ENCODE measurements around the gene CFTR. TPM values are rescaled to one million over a fixed set of nuclear protein-coding genes. Genes with fewer than 3 reads are reported as not detected.

CFTR gene
- total RNA-seq, 1 experiment from 2014 or later = not detected

DNA sequence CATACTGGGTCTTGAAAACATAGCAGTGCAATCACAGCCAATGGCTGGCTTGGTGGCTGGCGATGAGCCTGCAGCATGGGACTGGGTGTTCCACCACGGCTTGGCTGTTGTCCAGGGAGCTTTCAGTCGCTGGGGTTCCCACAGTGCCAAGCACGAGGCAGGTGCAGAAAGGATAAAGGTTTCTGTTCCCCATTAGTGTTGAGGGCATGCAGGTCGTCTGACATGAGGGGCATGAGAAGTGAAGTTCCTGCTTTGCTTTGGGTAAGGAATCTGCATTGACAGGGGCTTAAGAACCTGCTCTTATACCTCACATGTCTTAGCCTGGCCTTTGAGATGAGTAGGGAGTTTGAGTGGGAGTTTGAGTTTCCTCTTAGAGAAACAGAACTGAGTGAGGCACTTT is 9.0 kb upstream of the CFTR start:
- Histone ChIP-seq H3K79me2 (ENCODE audit: insufficient read depth, low read length) (no peaks in the 10 kb centered on the region), H3K4me1 (ENCODE audit: control insufficient read depth in 1 of 2, insufficient read depth in 2 of 2, low read length in 2 of 2) (no peaks in the 10 kb centered on the region), H3K9me3 (ENCODE audit: control insufficient read depth in 1 of 2, insufficient read depth in 1 of 2, low read depth in 1 of 2, low read length in 2 of 2) (no peaks in the 10 kb centered on the region), H3K9ac (ENCODE audit: low read length) (no peak overlapping the region), H3K36me3 (ENCODE audit: control insufficient read depth in 1 of 2, insufficient read depth in 2 of 2, low read length in 2 of 2) (no peaks in the 10 kb centered on the region), H3K4me3 (replicated peaks in 1 of 2; ENCODE audit: low read depth in 1 of 2, low read length in 2 of 2) (no peak overlapping the region), H3K9me2 (ENCODE audit: insufficient read depth) (no peaks in the 10 kb centered on the region), H3K4me2 (ENCODE audit: low read length) (no peak overlapping the region), H2AFZ (ENCODE audit: low read depth, low read length, poor library complexity, severe bottlenecking) (no peak overlapping the region), H3K27ac (ENCODE audit: low read depth, low read length) (no peak overlapping the region), H3K27me3 (ENCODE audit: insufficient read depth, low read length) (no peaks in the 10 kb centered on the region), H4K20me1 (ENCODE audit: insufficient read depth) (no peaks in the 10 kb centered on the region)
- no TSS peak for BruUV-seq (replicated peaks)
- ChIA-PET CTCF (no interaction called here), RAD21 (ENCODE audit: low non-redundant PET in 1 of 2, low total read pairs in 2 of 2, uncharacterized antibody in 2 of 2, unreplicated experiment in 2 of 2) (no interaction called here), POLR2A (no interaction called here)
- DNase-seq (ENCODE audit: low read depth, low spot score) (no peak), ATAC-seq (no peak)
- intact Hi-C loops (cut with micrococcal nuclease) = no loop called here
- TF ChIP-seq SRF (IDR thresholded peaks at IDR 0.05; ENCODE audit: low read depth) (no peak), JUND (IDR thresholded peaks at IDR 0.05) (no peak), SP1 (IDR thresholded peaks at IDR 0.05; ENCODE audit: low read depth) (no peak)

DNA sequence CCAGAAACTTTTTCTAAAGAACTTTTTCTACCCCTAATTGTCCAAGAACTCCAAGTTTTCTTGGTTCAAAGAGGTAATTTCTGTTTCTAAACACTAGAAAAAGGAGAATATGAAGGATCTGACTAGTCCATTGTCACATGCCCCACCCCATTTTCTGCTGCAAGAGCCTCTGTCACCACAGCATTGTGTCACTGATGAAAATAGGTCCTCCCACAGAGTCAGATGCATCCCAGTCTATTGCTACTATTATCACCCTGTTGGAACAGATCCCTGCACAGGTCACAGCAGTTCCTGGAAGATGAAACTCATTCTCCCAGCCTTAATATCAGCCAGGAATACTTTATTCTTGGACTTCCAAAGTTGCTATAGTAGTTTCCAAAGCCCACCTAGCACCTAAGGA is 7.5 kb upstream of the CFTR start:
- no peak for ATAC-seq
- no peaks in the 10 kb centered on the region for H3K9me3 ChIP-seq (ENCODE audit: control insufficient read depth in 1 of 2, insufficient read depth in 1 of 2, low read depth in 1 of 2, low read length in 2 of 2)
- H3K4me1 ChIP-seq (ENCODE audit: control insufficient read depth in 1 of 2, insufficient read depth in 2 of 2, low read length in 2 of 2) = no peaks in the 10 kb centered on the region
- H2AFZ ChIP-seq (ENCODE audit: low read depth, low read length, poor library complexity, severe bottlenecking) = no peak overlapping the region
- no peaks in the 10 kb centered on the region for H3K79me2 ChIP-seq (ENCODE audit: insufficient read depth, low read length)
- no peaks in the 10 kb centered on the region for H4K20me1 ChIP-seq (ENCODE audit: insufficient read depth)
- no peak overlapping the region for H3K4me3 ChIP-seq (replicated peaks in 1 of 2; ENCODE audit: low read depth in 1 of 2, low read length in 2 of 2)
- DNase-seq (ENCODE audit: low read depth, low spot score) = no peak
- intact Hi-C loops (cut with micrococcal nuclease) = no loop called here
- H3K4me2 ChIP-seq (ENCODE audit: low read length) = no peak overlapping the region
- BruUV-seq (replicated peaks) = no TSS peak
- H3K9ac ChIP-seq (ENCODE audit: low read length) = no peak overlapping the region
- H3K9me2 ChIP-seq (ENCODE audit: insufficient read depth) = no peaks in the 10 kb centered on the region
- ChIA-PET POLR2A (no interaction called here), CTCF (no interaction called here), RAD21 (ENCODE audit: low non-redundant PET in 1 of 2, low total read pairs in 2 of 2, uncharacterized antibody in 2 of 2, unreplicated experiment in 2 of 2) (no interaction called here)
- H3K27me3 ChIP-seq (ENCODE audit: insufficient read depth, low read length) = no peaks in the 10 kb centered on the region
- H3K27ac ChIP-seq (ENCODE audit: low read depth, low read length) = no peak overlapping the region
- TF ChIP-seq POLR2AphosphoS5 (IDR thresholded peaks at IDR 0.05; ENCODE audit: low read depth, low read length) = no peak
- TF ChIP-seq JUND (IDR thresholded peaks at IDR 0.05) = no peak
- no peak for TF ChIP-seq EZH2 (IDR thresholded peaks at IDR 0.05)
- TF ChIP-seq EZH2phosphoT487 (IDR thresholded peaks at IDR 0.05; ENCODE audit: borderline replicate concordance) = no peak
- TF ChIP-seq ZFX (IDR thresholded peaks at IDR 0.05) = no peak
- TF ChIP-seq RAD21 (IDR thresholded peaks at IDR 0.05; ENCODE audit: low read depth) = no peak
- TF ChIP-seq, protein P1, sequence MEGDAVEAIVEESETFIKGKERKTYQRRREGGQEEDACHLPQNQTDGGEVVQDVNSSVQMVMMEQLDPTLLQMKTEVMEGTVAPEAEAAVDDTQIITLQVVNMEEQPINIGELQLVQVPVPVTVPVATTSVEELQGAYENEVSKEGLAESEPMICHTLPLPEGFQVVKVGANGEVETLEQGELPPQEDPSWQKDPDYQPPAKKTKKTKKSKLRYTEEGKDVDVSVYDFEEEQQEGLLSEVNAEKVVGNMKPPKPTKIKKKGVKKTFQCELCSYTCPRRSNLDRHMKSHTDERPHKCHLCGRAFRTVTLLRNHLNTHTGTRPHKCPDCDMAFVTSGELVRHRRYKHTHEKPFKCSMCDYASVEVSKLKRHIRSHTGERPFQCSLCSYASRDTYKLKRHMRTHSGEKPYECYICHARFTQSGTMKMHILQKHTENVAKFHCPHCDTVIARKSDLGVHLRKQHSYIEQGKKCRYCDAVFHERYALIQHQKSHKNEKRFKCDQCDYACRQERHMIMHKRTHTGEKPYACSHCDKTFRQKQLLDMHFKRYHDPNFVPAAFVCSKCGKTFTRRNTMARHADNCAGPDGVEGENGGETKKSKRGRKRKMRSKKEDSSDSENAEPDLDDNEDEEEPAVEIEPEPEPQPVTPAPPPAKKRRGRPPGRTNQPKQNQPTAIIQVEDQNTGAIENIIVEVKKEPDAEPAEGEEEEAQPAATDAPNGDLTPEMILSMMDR (IDR thresholded peaks at IDR 0.05 in 2 of 3, conservative IDR thresholded peaks at IDR 0.05 in 1 of 3; ENCODE audit: borderline replicate concordance in 1 of 3, insufficient read depth in 1 of 3, low read depth in 2 of 3, low read length in 2 of 3) = no peak
- TF ChIP-seq, protein P2, sequence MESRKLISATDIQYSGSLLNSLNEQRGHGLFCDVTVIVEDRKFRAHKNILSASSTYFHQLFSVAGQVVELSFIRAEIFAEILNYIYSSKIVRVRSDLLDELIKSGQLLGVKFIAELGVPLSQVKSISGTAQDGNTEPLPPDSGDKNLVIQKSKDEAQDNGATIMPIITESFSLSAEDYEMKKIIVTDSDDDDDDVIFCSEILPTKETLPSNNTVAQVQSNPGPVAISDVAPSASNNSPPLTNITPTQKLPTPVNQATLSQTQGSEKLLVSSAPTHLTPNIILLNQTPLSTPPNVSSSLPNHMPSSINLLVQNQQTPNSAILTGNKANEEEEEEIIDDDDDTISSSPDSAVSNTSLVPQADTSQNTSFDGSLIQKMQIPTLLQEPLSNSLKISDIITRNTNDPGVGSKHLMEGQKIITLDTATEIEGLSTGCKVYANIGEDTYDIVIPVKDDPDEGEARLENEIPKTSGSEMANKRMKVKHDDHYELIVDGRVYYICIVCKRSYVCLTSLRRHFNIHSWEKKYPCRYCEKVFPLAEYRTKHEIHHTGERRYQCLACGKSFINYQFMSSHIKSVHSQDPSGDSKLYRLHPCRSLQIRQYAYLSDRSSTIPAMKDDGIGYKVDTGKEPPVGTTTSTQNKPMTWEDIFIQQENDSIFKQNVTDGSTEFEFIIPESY (IDR thresholded peaks at IDR 0.05; ENCODE audit: extremely low read depth, insufficient replicate concordance, low read length) = no peak
- TF ChIP-seq ELF1 (IDR thresholded peaks at IDR 0.05; ENCODE audit: borderline replicate concordance, low read depth) = no peak
- no peak for TF ChIP-seq FOSL1 (IDR thresholded peaks at IDR 0.05; ENCODE audit: low read depth)
- no peak for TF ChIP-seq CBX3 (IDR thresholded peaks at IDR 0.05; ENCODE audit: low read depth)
- TF ChIP-seq, protein P3, sequence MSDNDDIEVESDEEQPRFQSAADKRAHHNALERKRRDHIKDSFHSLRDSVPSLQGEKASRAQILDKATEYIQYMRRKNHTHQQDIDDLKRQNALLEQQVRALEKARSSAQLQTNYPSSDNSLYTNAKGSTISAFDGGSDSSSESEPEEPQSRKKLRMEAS (IDR thresholded peaks at IDR 0.05) = no peak
- H3K36me3 ChIP-seq (ENCODE audit: control insufficient read depth in 1 of 2, insufficient read depth in 2 of 2, low read length in 2 of 2) = no peaks in the 10 kb centered on the region
